WTC11 (cell line): ENCODE results near the gene UBE4A. TPM values are rescaled to one million over a fixed set of nuclear protein-coding genes. Genes with fewer than 3 reads are reported as not detected.

Source experiments
- ATAC-seq: fragments of 200-7000 bp; cut with Tn5 transposase; 2 replicates; pipeline ENCODE4 v1.10.0; 2021; ENCODE audit warnings: mild to moderate bottlenecking, moderate library complexity
- CTCF ChIA-PET: fragments of 300-600 bp; sonication (Branson Sonifier 250); formaldehyde crosslinking; loops from one replicate; lab custom pipeline; 2021; ENCODE audit warnings: antibody characterized with exemption; lab: Charles Lee
- POLR2A ChIA-PET: fragments of 350-600 bp; sonication (Branson Sonifier 250); formaldehyde crosslinking; loops from one replicate; lab custom pipeline; 2021; ENCODE audit warnings: antibody characterized with exemption; lab: Charles Lee
- DNase-seq: peaks from one replicate; pipeline ENCODE4 v3.0.0; 2021; ENCODE audit warnings: low spot score
- H3K27ac Mint-ChIP-seq: 2 replicates; pipeline ENCODE4 v1.8.0; 2021; ENCODE audit warnings: mixed read lengths
- H3K27me3 Mint-ChIP-seq: 2 replicates; pipeline ENCODE4 v1.8.0; 2021; ENCODE audit warnings: low read depth, mild to moderate bottlenecking, moderate library complexity, mixed read lengths
- H3K36me3 Mint-ChIP-seq: 2 replicates; pipeline ENCODE4 v1.8.0; 2021; ENCODE audit warnings: mixed read lengths
- H3K4me1 Mint-ChIP-seq: 2 replicates; pipeline ENCODE4 v1.8.0; 2022; ENCODE audit warnings: mixed read lengths
- H3K4me3 Mint-ChIP-seq: 2 replicates; pipeline ENCODE4 v1.8.0; 2021; ENCODE audit warnings: mild to moderate bottlenecking, moderate library complexity, mixed read lengths
- H3K9me3 Mint-ChIP-seq: 2 replicates; pipeline ENCODE4 v1.8.0; 2021; ENCODE audit warnings: mixed read lengths
- AR ChIP-seq: fragments of 250-450 bp; sonication (Bioruptor Pico); IDR thresholded peaks from 2 replicates; pipeline ENCODE4 v1.9.0; 2021; ENCODE audit warnings: mild to moderate bottlenecking
- ATF3 ChIP-seq: sonication (generic); formaldehyde crosslinking; conservative IDR thresholded peaks from 2 replicates; pipeline ENCODE4 v1.8.1; 2022; ENCODE audit warnings: mild to moderate bottlenecking, missing genetic modification reagents
- CTCF ChIP-seq: fragments of 200-600 bp; IDR thresholded peaks from 2 replicates; pipeline ENCODE4 v1.8.0; 2022; ENCODE audit warnings: antibody characterized with exemption
- ELF4 ChIP-seq: sonication (generic); formaldehyde crosslinking; IDR thresholded peaks from 2 replicates; pipeline ENCODE4 v1.8.1; 2022; ENCODE audit warnings: low read depth, mild to moderate bottlenecking, moderate library complexity, missing genetic modification reagents
- GTF2I ChIP-seq: fragments of 250-450 bp; sonication (Bioruptor Pico); conservative IDR thresholded peaks from 2 replicates; pipeline ENCODE4 v1.4.0; 2021; ENCODE audit warnings: mild to moderate bottlenecking
- IRF2 ChIP-seq: sonication (generic); formaldehyde crosslinking; IDR thresholded peaks from 2 replicates; pipeline ENCODE4 v1.8.0; 2022; ENCODE audit warnings: low read depth, missing genetic modification reagents, borderline replicate concordance
- JAZF1 ChIP-seq: fragments of 250-450 bp; sonication (Bioruptor Pico); IDR thresholded peaks from 2 replicates; pipeline ENCODE4 v1.9.0; 2021; ENCODE audit warnings: moderate library complexity, mild to moderate bottlenecking, inconsistent platforms
- JUN ChIP-seq: sonication (generic); formaldehyde crosslinking; IDR thresholded peaks from 2 replicates; pipeline ENCODE4 v1.8.0; 2023; ENCODE audit warnings: mild to moderate bottlenecking, missing genetic modification reagents
- NR1H2 ChIP-seq: sonication (generic); formaldehyde crosslinking; IDR thresholded peaks from 2 replicates; pipeline ENCODE4 v1.9.0; 2021; ENCODE audit warnings: mild to moderate bottlenecking, moderate library complexity, missing genetic modification reagents
- PRDM15 ChIP-seq: sonication (generic); formaldehyde crosslinking; IDR thresholded peaks from 2 replicates; pipeline ENCODE4 v1.8.0; 2022; ENCODE audit warnings: missing genetic modification reagents
- SOX15 ChIP-seq: fragments of 250-450 bp; sonication (Bioruptor Pico); IDR thresholded peaks from 2 replicates; pipeline ENCODE4 v1.9.0; 2021; ENCODE audit warnings: mild to moderate bottlenecking
- STAT6 ChIP-seq: sonication (generic); formaldehyde crosslinking; conservative IDR thresholded peaks from 2 replicates; pipeline ENCODE4 v1.8.1; 2023; ENCODE audit warnings: mild to moderate bottlenecking, low read depth, missing genetic modification reagents, moderate library complexity
- TCF7 ChIP-seq: sonication (generic); formaldehyde crosslinking; IDR thresholded peaks from 2 replicates; pipeline ENCODE4 v1.8.0; 2022; ENCODE audit warnings: mild to moderate bottlenecking, low read depth, missing genetic modification reagents, moderate library complexity
- ZNF138 ChIP-seq: sonication (generic); formaldehyde crosslinking; conservative IDR thresholded peaks from 2 replicates; pipeline ENCODE4 v1.8.1; 2022; ENCODE audit warnings: mild to moderate bottlenecking, moderate library complexity, missing genetic modification reagents
- ZNF263 ChIP-seq: sonication (generic); formaldehyde crosslinking; IDR thresholded peaks from 2 replicates; pipeline ENCODE4 v1.8.1; 2022; ENCODE audit warnings: low read depth, mild to moderate bottlenecking, moderate library complexity, missing genetic modification reagents
- ZNF281 ChIP-seq: sonication (generic); formaldehyde crosslinking; IDR thresholded peaks from 2 replicates; pipeline ENCODE4 v1.8.0; 2023; ENCODE audit warnings: mild to moderate bottlenecking, missing genetic modification reagents
- ZNF423 ChIP-seq: fragments of 250-450 bp; sonication (Bioruptor Pico); IDR thresholded peaks from 2 replicates; pipeline ENCODE4 v2.1.2; 2022; ENCODE audit warnings: mild to moderate bottlenecking, moderate library complexity
- ZNF425 ChIP-seq: fragments of 250-450 bp; sonication (Bioruptor Pico); conservative IDR thresholded peaks from 2 replicates; pipeline ENCODE4 v1.9.0; 2021; ENCODE audit warnings: mild to moderate bottlenecking
- total RNA-seq: library from RNA; stranded (reverse); gene quantifications from 3 replicates; pipeline ENCODE4 v1.2.3, GENCODE V29; 2021

Gene UBE4A
- total RNA-seq, 1 experiment from 2014 or later = 31.0 TPM

GRCh38 chr11:118364956-118365615 lies 5.7 kb downstream of the UBE4A start:
- DNase-seq (no peak), ATAC-seq (no peak)
- TF ChIP-seq IRF2 (CRISPR knock-in tag) (no peak), JAZF1 (no peak), ZNF425 (CRISPR knock-in tag) (no peak), NR1H2 (CRISPR knock-in tag) (no peak), TCF7 (CRISPR knock-in tag) (no peak), ZNF263 (no peak), CTCF (no peak), AR (no peak), STAT6 (CRISPR knock-in tag) (no peak), ELF4 (CRISPR knock-in tag) (no peak), ZNF423 (CRISPR knock-in tag) (no peak)
- H3K36me3 Mint-ChIP-seq = peaks cover 26% of the 10 kb centered on the region
- peaks cover 4% of the 10 kb centered on the region for H3K4me1 Mint-ChIP-seq
- ChIA-PET POLR2A (no interaction called here), CTCF (interaction anchor here (1.5 kb wide), 1 partner anchor 166 kb away, joined by 4 read pairs; no protein-coding TSS in a partner anchor)
- H3K4me3 Mint-ChIP-seq = no peak overlapping the region
- no peak overlapping the region for H3K27ac Mint-ChIP-seq
- H3K27me3 Mint-ChIP-seq = no peaks in the 10 kb centered on the region
- no peaks in the 10 kb centered on the region for H3K9me3 Mint-ChIP-seq

- ATAC-seq (no peak), DNase-seq (no peak)
- ChIA-PET CTCF (no interaction called here), POLR2A (no interaction called here)
- Mint-ChIP-seq H3K4me1 (0 out of 2 replicates have a peak, but pooled peaks cover 4% of the 10 kb centered on the region), H3K27ac (no peak overlapping the region), H3K9me3 (no peaks in the 10 kb centered on the region), H3K27me3 (no peaks in the 10 kb centered on the region), H3K36me3 (peaks cover 37% of the 10 kb centered on the region), H3K4me3 (no peak overlapping the region)
- TF ChIP-seq ZNF263 (no peak), SOX15 (CRISPR knock-in tag) (no peak), GTF2I (CRISPR knock-in tag) (no peak), ZNF281 (CRISPR knock-in tag) (no peak), PRDM15 (CRISPR knock-in tag) (no peak), ZNF138 (no peak), IRF2 (CRISPR knock-in tag) (no peak), JUN (CRISPR knock-in tag) (no peak), ATF3 (CRISPR knock-in tag) (no peak)
These were observed 6.9 kb downstream of the UBE4A start for GRCh38 chr11:118366287-118366686.
